ENCODE data around the gene FZD10. TPM values are rescaled to one million over a fixed set of nuclear protein-coding genes. Genes with fewer than 3 reads are reported as not detected.

Gene FZD10
- not detected for total RNA-seq
- long read RNA-seq = 0 reads

DNA sequence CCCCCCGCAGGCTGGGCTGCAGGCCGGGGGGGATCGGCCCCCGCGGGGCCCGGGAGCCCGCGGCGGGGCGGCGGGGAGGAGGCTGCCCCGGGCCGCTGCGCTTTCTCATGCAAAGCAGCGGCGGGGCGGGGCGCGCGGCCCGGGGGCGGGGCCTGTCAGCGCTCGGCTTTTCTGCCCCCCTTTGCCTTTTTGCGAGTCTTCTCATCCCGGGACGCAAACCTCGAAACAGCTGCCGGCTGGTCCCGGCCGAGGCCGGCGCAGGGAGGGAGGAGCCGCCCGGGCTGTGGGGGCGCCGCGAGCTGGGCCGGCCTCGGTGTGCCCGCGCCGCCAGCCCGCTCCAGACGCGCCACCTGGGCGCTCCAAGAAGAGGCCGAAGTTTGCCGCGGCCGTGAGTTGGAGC is at the start of gene FZD10:
FZD10 (plus strand) TSS at position 198 of the 400 bp plus-strand sequence. CDS start 479 bp downstream, outside the sequence.
- Histone ChIP-seq H3K9me3 (no peaks in the 10 kb centered on the region), H3K4me3 (peak within 1 kb of the TSS in 1 of 3 donors; percentile 27), H3K4me1 (peaks cover 0 to 10% (median 0%) of the 10 kb centered on the region in 4 donors), H3K27me3 (peaks cover 0 to 23% of the 10 kb centered on the region in 2 donors), H3K27ac (no peak within 1 kb of the TSS), H3K36me3 (no peaks in the 10 kb centered on the region)
- intact Hi-C loops (cut with DNase I) = no loop called here
- 4% methylated on average over 5 of the region's 51 CpGs for WGBS (ENCODE audit: insufficient coverage, low coverage, low lambda C conversion rate, missing lambda C conversion rate)
- ATAC-seq = peak in 2 of 4 donors; percentile 26 to 37
- TF ChIP-seq POLR2A (IDR thresholded peaks at IDR 0.05) = no peak
- TF ChIP-seq, protein P1, sequence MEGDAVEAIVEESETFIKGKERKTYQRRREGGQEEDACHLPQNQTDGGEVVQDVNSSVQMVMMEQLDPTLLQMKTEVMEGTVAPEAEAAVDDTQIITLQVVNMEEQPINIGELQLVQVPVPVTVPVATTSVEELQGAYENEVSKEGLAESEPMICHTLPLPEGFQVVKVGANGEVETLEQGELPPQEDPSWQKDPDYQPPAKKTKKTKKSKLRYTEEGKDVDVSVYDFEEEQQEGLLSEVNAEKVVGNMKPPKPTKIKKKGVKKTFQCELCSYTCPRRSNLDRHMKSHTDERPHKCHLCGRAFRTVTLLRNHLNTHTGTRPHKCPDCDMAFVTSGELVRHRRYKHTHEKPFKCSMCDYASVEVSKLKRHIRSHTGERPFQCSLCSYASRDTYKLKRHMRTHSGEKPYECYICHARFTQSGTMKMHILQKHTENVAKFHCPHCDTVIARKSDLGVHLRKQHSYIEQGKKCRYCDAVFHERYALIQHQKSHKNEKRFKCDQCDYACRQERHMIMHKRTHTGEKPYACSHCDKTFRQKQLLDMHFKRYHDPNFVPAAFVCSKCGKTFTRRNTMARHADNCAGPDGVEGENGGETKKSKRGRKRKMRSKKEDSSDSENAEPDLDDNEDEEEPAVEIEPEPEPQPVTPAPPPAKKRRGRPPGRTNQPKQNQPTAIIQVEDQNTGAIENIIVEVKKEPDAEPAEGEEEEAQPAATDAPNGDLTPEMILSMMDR (IDR thresholded peaks at IDR 0.05) = no peak
- peak in 1 of 3 donors; percentile 8 for DNase-seq

DNA sequence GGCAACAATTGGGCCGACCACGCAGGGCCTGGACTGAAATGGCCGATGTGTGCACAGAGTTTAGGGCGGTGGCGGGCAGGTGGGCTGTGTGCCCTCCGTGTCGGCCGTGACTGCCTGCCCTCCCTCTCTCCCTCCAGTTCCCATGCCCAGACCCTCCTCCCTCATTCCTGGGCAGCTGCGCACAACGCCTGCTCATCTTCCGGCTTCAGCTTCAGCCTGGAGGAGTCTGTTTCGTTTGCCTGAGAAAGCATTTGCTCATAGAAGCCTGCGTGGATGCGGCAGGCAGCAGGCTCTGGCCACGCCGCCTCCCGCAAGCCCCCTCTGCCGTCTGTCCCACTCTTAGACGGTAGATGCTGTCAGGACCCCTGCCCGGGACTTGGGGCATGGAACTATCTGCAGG is 47.3 kb upstream of the FZD10 start:
- WGBS (ENCODE audit: insufficient coverage, low coverage, low lambda C conversion rate, missing lambda C conversion rate) = 75% methylated on average over 12 of the region's 20 CpGs
- Histone ChIP-seq H3K36me3 (no peaks in the 10 kb centered on the region), H3K27me3 (no peaks in the 10 kb centered on the region), H3K4me1 (no peaks in the 10 kb centered on the region), H3K4me3 (no peak overlapping the region), H3K9me3 (no peaks in the 10 kb centered on the region), H3K27ac (no peak overlapping the region)
- no peak for ATAC-seq
- DNase-seq = no peak
- TF ChIP-seq POLR2A (IDR thresholded peaks at IDR 0.05) = no peak
- TF ChIP-seq, protein P1 (IDR thresholded peaks at IDR 0.05) = no peak
- intact Hi-C loops (cut with DNase I) = no loop called here

- TF ChIP-seq POLR2A (IDR thresholded peaks at IDR 0.05) = no peak
- TF ChIP-seq, protein P1 (IDR thresholded peaks at IDR 0.05) = no peak
- Histone ChIP-seq H3K9me3 (no peaks in the 10 kb centered on the region), H3K36me3 (no peaks in the 10 kb centered on the region), H3K27me3 (no peaks in the 10 kb centered on the region), H3K4me3 (no peak overlapping the region), H3K4me1 (no peaks in the 10 kb centered on the region), H3K27ac (no peak overlapping the region)
- ATAC-seq (no peak), DNase-seq (no peak)
- intact Hi-C loops (cut with DNase I) = no loop called here
- WGBS (ENCODE audit: insufficient coverage, low coverage, low lambda C conversion rate, missing lambda C conversion rate) = 70% methylated on average over 2 of the region's 8 CpGs
These were observed 46.6 kb upstream of the FZD10 start for GRCh38 chr12:130115646-130116045.

GRCh38 chr12:130116791-130117190 is 45.5 kb upstream of the FZD10 start:
- intact Hi-C loops (cut with DNase I) = no loop called here

More at GRCh38 chr12:130116791-130117190, 45.5 kb upstream of the FZD10 start:
- H3K36me3 ChIP-seq = no peaks in the 10 kb centered on the region
- H3K27ac ChIP-seq = no peak overlapping the region
- TF ChIP-seq, protein P1 (IDR thresholded peaks at IDR 0.05) = no peak
- TF ChIP-seq POLR2A (IDR thresholded peaks at IDR 0.05) = no peak
- DNase-seq (no peak), ATAC-seq (no peak)
- H3K4me1 ChIP-seq = no peaks in the 10 kb centered on the region
- no peak overlapping the region for H3K4me3 ChIP-seq
- H3K27me3 ChIP-seq = no peaks in the 10 kb centered on the region
- H3K9me3 ChIP-seq = no peaks in the 10 kb centered on the region
- WGBS (ENCODE audit: insufficient coverage, low coverage, low lambda C conversion rate, missing lambda C conversion rate) = 65% methylated on average over 2 of the region's 6 CpGs

All from right lobe of liver (tissue), 6 donors.